GM18858 (cell line): ENCODE results near the gene AQP11.

ENCODE experiments used
- ATAC-seq: cut with Tn5 transposase; IDR thresholded peaks from one replicate; pipeline ENCODE4 v1.9.1; 2021; ENCODE audit not compliant: unreplicated experiment

AQP11 gene

GRCh38 chr11:77656362-77656761, 66.6 kb downstream of the AQP11 start:
- ATAC-seq = no peak

GRCh38 chr11:77658213-77659013, 68.7 kb downstream of the AQP11 start:
- no peak for ATAC-seq
